WTC11 (cell line): Measurements from ENCODE around the gene PPEF1.

Experiments
- CREB1 ChIP-seq: sonication (generic); formaldehyde crosslinking; IDR thresholded peaks from 2 replicates; pipeline ENCODE4 v1.8.0; 2023; ENCODE audit warnings: mild to moderate bottlenecking, missing genetic modification reagents
- CREM ChIP-seq: sonication (generic); formaldehyde crosslinking; IDR thresholded peaks from 2 replicates; pipeline ENCODE4 v1.8.1; 2022; ENCODE audit warnings: mild to moderate bottlenecking, missing genetic modification reagents, moderate library complexity
- JUN ChIP-seq: sonication (generic); formaldehyde crosslinking; IDR thresholded peaks from 2 replicates; pipeline ENCODE4 v1.8.0; 2023; ENCODE audit warnings: mild to moderate bottlenecking, missing genetic modification reagents
- MAX ChIP-seq: sonication (generic); formaldehyde crosslinking; IDR thresholded peaks from 2 replicates; pipeline ENCODE4 v1.8.0; 2022; ENCODE audit warnings: mild to moderate bottlenecking, missing genetic modification reagents
- NFE2L1 ChIP-seq: sonication (generic); formaldehyde crosslinking; IDR thresholded peaks from 2 replicates; pipeline ENCODE4 v1.8.1; 2023; ENCODE audit warnings: missing genetic modification reagents
- SMAD4 ChIP-seq: sonication (generic); formaldehyde crosslinking; IDR thresholded peaks from 2 replicates; pipeline ENCODE4 v1.8.0; 2022; ENCODE audit warnings: mild to moderate bottlenecking, missing genetic modification reagents
- TF ChIP-seq, protein P1 (sequence below): sonication (generic); formaldehyde crosslinking; IDR thresholded peaks from 2 replicates; pipeline ENCODE4 v1.8.1; 2022; ENCODE audit warnings: low read depth, mild to moderate bottlenecking, moderate library complexity, missing genetic modification reagents, borderline replicate concordance
- TF ChIP-seq, protein P2 (sequence below): fragments of 200-600 bp; IDR thresholded peaks from 2 replicates; pipeline ENCODE4 v1.8.0; 2022; ENCODE audit warnings: antibody characterized with exemption
- TF ChIP-seq, protein P3 (sequence below): sonication (generic); formaldehyde crosslinking; conservative IDR thresholded peaks from 2 replicates; pipeline ENCODE4 v1.8.1; 2023; ENCODE audit warnings: mild to moderate bottlenecking, low read depth, missing genetic modification reagents, moderate library complexity

DNA sequence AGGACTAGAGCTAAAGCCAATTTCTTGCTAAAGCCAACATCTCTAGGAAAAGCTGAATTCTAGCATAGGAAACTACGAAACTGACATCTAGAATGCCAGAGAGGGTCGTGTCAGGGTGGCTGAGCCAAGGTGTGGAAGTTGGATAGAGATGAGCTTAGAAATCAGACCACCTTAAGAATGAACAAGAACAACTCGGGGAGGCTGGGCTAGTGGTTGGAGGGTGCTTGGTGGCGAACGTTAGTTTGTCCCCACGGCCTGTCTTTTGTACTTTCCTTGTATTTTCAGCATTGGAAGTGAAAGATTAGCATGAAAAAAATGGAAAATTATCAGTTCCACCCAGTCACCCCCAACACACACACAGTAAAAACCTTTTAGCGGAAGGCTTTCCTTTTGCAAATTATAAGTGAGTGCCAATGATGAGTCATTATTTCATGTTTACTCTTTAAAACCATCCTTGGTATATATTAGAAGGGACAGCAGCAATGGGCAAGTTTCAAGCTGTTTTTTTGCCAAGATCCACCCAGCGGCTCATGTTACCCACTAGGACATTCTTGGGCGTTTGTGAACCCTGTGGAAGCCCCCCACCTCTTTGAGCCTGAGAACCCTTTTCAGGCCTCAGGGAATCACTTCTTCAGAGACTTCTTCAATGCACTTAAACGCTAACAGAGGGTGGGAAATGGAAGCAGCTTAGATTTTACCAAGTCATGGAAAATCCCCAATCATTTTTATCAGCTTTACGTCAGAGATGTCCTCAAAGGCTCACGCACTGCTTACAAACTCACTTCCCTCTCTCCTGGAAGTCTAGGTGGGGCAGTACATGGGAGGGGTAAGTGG, 4.9 kb upstream of the PPEF1 start:
- TF ChIP-seq, protein P1, sequence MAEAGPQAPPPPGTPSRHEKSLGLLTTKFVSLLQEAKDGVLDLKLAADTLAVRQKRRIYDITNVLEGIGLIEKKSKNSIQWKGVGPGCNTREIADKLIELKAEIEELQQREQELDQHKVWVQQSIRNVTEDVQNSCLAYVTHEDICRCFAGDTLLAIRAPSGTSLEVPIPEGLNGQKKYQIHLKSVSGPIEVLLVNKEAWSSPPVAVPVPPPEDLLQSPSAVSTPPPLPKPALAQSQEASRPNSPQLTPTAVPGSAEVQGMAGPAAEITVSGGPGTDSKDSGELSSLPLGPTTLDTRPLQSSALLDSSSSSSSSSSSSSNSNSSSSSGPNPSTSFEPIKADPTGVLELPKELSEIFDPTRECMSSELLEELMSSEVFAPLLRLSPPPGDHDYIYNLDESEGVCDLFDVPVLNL (CRISPR knock-in tag): no peak
- no peak for TF ChIP-seq NFE2L1 (CRISPR knock-in tag)
- no peak for TF ChIP-seq CREB1 (CRISPR knock-in tag)
- TF ChIP-seq, protein P2, sequence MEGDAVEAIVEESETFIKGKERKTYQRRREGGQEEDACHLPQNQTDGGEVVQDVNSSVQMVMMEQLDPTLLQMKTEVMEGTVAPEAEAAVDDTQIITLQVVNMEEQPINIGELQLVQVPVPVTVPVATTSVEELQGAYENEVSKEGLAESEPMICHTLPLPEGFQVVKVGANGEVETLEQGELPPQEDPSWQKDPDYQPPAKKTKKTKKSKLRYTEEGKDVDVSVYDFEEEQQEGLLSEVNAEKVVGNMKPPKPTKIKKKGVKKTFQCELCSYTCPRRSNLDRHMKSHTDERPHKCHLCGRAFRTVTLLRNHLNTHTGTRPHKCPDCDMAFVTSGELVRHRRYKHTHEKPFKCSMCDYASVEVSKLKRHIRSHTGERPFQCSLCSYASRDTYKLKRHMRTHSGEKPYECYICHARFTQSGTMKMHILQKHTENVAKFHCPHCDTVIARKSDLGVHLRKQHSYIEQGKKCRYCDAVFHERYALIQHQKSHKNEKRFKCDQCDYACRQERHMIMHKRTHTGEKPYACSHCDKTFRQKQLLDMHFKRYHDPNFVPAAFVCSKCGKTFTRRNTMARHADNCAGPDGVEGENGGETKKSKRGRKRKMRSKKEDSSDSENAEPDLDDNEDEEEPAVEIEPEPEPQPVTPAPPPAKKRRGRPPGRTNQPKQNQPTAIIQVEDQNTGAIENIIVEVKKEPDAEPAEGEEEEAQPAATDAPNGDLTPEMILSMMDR: no peak
- no peak for TF ChIP-seq JUN (CRISPR knock-in tag)
- TF ChIP-seq CREM (CRISPR knock-in tag): no peak
- TF ChIP-seq, protein P3, sequence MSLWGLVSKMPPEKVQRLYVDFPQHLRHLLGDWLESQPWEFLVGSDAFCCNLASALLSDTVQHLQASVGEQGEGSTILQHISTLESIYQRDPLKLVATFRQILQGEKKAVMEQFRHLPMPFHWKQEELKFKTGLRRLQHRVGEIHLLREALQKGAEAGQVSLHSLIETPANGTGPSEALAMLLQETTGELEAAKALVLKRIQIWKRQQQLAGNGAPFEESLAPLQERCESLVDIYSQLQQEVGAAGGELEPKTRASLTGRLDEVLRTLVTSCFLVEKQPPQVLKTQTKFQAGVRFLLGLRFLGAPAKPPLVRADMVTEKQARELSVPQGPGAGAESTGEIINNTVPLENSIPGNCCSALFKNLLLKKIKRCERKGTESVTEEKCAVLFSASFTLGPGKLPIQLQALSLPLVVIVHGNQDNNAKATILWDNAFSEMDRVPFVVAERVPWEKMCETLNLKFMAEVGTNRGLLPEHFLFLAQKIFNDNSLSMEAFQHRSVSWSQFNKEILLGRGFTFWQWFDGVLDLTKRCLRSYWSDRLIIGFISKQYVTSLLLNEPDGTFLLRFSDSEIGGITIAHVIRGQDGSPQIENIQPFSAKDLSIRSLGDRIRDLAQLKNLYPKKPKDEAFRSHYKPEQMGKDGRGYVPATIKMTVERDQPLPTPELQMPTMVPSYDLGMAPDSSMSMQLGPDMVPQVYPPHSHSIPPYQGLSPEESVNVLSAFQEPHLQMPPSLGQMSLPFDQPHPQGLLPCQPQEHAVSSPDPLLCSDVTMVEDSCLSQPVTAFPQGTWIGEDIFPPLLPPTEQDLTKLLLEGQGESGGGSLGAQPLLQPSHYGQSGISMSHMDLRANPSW: no peak
- no peak for TF ChIP-seq MAX (CRISPR knock-in tag)
- TF ChIP-seq SMAD4: no peak
